ENCODE data around the gene ARVCF. TPM values are rescaled to one million over a fixed set of nuclear protein-coding genes. Genes with fewer than 3 reads are reported as not detected.

The ARVCF gene
- total RNA-seq, 1 experiment from 2014 or later: 219 TPM

DNA sequence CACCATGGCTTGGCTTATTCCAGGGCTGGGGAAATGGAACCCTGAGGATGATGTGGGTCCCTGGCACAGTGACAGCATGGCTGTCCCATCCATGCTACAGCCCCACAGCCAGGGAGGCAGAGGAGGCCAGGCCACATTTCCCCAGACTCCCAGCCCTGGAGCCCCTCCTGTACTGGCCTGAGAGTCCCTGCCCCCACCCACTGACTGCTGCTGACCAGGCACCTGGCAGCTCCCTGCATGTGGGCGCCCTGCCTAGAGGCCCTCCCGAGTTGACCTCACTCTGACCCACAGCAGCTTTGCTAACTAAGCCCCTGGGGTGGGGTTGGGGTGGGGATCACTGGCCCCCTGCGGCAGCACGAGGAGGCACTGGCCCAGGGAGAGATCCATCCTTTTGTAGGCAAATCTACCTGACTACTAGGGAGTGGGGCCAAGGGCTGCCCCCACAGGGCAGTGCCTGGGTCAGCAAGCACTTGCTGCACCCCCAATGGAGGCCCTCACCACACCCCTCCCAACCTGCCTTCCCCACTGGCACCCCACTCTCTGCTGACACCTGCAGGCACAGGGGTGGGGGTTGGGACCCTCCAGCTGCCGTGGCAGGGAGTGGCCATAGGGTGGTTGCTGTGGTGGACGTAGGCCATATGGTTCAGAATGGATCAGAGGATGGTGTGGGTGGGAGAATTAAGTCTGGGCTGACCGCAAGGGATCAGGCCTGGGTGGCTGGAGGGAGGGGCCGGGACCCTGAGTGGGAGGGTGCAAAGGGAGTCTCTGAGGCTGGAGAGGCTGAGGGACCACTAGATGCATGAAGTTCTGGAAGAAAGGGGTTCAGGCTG, 17.4 kb downstream of the ARVCF start:
- DNase-seq (ENCODE audit: low spot score): no peak

- no peak for DNase-seq (ENCODE audit: low spot score)
Measured at GRCh38 chr22:19998232-19998951, 18.2 kb downstream of the ARVCF start.

- DNase-seq (ENCODE audit: low spot score): no peak
Measured at GRCh38 chr22:19997561-19998231, 18.9 kb downstream of the ARVCF start.

DNA sequence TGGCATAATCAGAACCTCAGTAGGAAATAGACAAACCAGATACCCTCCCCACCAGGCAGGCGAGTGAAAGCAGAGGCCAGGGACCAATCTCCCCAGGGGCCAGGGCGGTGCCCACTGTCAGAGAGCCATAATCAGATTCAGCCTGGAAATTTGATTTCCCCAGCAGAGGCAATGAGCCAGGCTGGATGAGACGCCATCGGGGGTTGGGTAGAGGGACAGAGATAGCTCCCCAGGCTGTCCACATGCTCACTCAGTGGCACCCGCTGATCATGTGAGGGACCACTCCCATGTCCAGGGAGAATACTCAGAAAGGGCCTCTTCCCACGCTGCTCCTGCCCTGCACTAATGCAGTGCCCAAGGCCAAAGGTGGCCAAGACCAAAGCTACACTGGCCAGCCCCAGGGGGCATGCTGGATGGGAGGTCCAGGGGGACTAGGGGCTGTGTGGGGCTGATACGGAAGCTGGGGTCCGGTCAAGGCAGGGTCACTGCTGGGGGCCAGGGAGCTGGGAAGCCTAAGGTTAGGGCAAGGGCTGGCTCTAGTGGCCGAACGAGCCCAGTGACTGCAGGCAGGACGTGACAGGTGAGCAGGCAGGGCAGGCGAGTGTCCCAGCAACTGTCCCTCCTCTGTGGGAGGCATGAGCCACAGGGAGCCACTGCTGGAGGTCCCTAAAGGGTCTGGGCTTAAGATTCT, 19.8 kb downstream of the ARVCF start:
- no peak for DNase-seq (ENCODE audit: low spot score)

- no peak for DNase-seq (ENCODE audit: low spot score)
Measured at GRCh38 chr22:19995611-19996339, 20.8 kb downstream of the ARVCF start.

DNA sequence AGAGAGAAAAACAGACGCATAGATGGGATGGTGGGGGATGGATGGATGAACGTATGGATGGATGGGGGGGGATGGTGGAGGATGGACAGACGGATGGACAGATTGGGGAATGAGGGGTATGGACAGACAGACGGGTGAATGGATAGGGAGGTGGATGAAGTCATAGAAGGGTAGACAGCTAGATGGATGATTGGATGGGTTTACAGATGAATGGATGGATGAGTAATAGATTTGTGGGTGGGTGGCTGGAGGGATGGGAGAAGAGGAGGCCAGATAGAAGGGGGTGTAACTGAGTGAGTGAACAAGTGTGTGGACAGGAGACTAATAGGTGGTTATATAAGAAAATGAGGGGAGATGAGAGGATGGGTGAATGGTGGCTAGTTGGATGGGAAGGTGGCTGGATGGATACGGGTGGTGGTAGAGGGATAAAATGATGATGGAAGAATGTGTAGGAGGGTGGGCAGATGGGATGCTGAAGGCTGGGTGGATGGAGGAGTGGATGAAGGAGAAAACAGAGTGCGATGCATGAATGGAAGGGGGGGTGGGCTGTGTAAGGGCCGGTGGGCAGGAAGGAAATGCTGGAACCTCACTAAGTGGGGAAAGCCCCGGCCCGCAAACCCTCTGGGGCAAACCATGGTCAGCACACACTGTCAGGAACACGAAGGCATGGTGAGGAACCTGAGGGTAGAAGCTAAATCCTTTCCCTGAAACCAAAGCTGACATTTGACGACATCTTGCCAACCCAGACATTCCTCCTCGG, 21.6 kb downstream of the ARVCF start:
- no peak for DNase-seq (ENCODE audit: low spot score)

DNA sequence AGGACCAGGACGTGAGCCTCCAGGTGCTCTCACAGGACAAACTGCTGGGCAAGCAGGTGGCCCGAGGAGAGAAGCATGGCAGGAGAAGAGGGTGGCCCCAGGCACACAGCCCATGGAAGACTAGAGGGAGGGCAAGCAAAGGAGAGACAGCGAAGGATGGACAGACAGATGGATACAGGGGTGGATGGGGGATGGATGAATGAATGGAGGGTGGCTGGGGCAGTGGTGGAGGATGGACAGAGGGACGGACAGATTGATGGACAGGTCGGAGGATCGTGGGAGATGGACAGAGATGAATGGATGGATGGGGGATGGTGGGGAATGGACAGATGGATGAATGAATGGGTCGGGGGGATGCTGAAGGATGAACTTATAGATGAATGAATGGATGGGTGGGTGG, 22.7 kb downstream of the ARVCF start:
- DNase-seq (ENCODE audit: low spot score): no peak

DNA sequence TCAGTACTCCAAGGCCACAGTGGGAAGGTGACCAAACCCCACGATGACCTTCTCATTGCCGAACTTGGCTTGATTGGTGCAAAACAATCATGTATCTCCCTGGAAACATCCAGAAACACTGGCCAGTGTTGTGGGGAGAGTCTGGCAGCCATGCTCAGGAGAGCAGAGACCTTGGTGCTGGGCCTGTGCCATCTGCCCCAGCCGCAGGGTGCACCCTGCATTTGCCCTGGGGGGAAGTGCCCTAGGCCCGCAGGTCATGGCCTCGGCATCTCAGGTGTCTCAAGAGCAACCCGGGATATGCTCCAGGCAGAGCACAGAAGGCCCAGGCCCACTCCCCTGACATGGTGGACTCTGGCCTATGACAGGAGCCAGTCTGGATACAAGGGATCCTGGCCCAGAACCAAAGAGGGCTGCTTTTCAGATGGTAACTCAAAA, 23.7 kb downstream of the ARVCF start:
- no peak for DNase-seq (ENCODE audit: low spot score)

GRCh38 chr22:19992481-19992911, 24.1 kb downstream of the ARVCF start:
- no peak for DNase-seq (ENCODE audit: low spot score)

GRCh38 chr22:19991645-19992451, 24.8 kb downstream of the ARVCF start:
- DNase-seq (ENCODE audit: low spot score): no peak

GRCh38 chr22:19991395-19991644, 25.3 kb downstream of the ARVCF start:
- no peak for DNase-seq (ENCODE audit: low spot score)

GRCh38 chr22:19990609-19991394, 25.8 kb downstream of the ARVCF start:
- DNase-seq (ENCODE audit: low spot score): no peak

- DNase-seq (ENCODE audit: low spot score): no peak
Measured at GRCh38 chr22:19990188-19990587, 26.4 kb downstream of the ARVCF start.

DNA sequence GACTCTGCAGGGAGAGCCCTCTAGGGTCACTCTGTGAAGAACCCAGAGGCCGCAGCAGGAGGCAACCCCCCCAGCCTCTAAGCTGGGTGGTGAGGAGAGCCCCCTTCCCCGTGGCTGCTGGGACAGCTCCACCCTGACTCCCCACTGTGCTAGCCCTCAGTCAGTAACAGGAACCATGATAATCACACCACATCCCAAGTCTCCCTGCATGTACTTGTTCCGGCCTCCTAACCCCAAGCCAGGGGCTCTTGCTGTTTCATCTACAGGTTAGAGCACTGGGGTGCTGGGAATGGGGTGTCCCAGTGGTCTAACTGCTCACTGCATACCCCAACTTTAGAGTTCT, 26.9 kb downstream of the ARVCF start:
- no peak for DNase-seq (ENCODE audit: low spot score)

GRCh38 chr22:19988965-19989724, 27.5 kb downstream of the ARVCF start:
- no peak for DNase-seq (ENCODE audit: low spot score)

DNA sequence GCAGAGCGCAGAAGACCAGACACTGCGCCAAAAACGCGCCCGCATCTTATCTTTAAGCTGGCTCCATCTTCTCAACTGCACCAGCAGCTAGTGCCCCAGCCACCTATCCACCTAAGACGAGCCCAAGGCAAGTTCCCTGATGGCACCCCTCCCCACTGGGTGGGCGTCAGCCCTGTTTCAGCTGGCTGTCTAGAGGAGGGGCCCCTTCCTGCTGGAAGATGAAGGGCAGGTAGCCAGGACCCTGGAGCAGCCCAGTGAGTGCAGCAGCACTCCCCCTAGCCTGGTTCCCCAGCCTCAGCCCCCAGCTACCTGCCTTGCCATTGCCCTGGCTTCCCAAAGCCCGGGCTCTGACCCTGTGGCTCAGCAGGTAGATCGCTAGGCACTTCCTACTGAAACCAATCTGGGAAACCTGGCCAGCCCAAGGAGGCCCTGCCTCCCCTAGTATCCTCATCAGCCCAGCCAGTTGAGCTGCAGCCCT, 28.3 kb downstream of the ARVCF start:
- no peak for DNase-seq (ENCODE audit: low spot score)

GRCh38 chr22:19987394-19988306, 29.0 kb downstream of the ARVCF start:
- DNase-seq (ENCODE audit: low spot score): no peak

Measured in HT-29 (cell line).